H9 (cell line): ENCODE results near the gene FYN. TPM values are rescaled to one million over a fixed set of nuclear protein-coding genes. Genes with fewer than 3 reads are reported as not detected.

ENCODE experiments used
- DNase-seq: peaks from one replicate; pipeline ENCODE4 v3.0.0-alpha.2; 2017
- H2AFZ ChIP-seq: one replicate; pipeline ENCODE4 v1.6.1; 2013; ENCODE audit warnings: mild to moderate bottlenecking, low read length, control low read depth, moderate library complexity
- H2AK5ac ChIP-seq: 2 replicates; pipeline ENCODE4 v1.6.1; 2013; ENCODE audit warnings: low read length, control low read depth, mixed read lengths; ENCODE audit not compliant: insufficient read length
- H2BK120ac ChIP-seq: one replicate; pipeline ENCODE4 v1.6.1; 2013; ENCODE audit warnings: low read depth, mild to moderate bottlenecking, low read length, control low read depth, inconsistent platforms; ENCODE audit not compliant: poor library complexity, severe bottlenecking
- H2BK12ac ChIP-seq: 2 replicates; pipeline ENCODE4 v1.6.1; 2013; ENCODE audit warnings: low read length, control low read depth, mixed read lengths, low read depth; ENCODE audit not compliant: insufficient read length
- H2BK15ac ChIP-seq: 2 replicates; pipeline ENCODE4 v1.6.1; 2013; ENCODE audit warnings: low read depth, low read length, control low read depth
- H2BK20ac ChIP-seq: one replicate; pipeline ENCODE4 v1.6.1; 2013; ENCODE audit warnings: low read depth, mild to moderate bottlenecking, low read length, control low read depth, inconsistent platforms; ENCODE audit not compliant: poor library complexity, severe bottlenecking
- H2BK5ac ChIP-seq: 2 replicates; pipeline ENCODE4 v1.6.1; 2013; ENCODE audit warnings: low read length, control low read depth, mixed read lengths; ENCODE audit not compliant: insufficient read length
- H3K14ac ChIP-seq: 2 replicates; pipeline ENCODE4 v1.6.1; 2013; ENCODE audit warnings: low read length, control low read depth; ENCODE audit not compliant: insufficient read depth
- H3K18ac ChIP-seq: 2 replicates; pipeline ENCODE4 v1.6.1; 2013; ENCODE audit warnings: low read depth, mild to moderate bottlenecking, mixed read lengths, low read length, control low read depth; ENCODE audit not compliant: insufficient read length
- H3K23ac ChIP-seq: 2 replicates; pipeline ENCODE4 v1.6.1; 2013; ENCODE audit warnings: low read length, control low read depth, mixed read lengths, low read depth; ENCODE audit not compliant: insufficient read length
- H3K23me2 ChIP-seq: 2 replicates; pipeline ENCODE4 v1.6.1; 2013; ENCODE audit warnings: low read depth, mild to moderate bottlenecking, mixed read lengths, low read length, control low read depth; ENCODE audit not compliant: insufficient read length, poor library complexity, severe bottlenecking
- H3K27ac ChIP-seq: 2 replicates; pipeline ENCODE4 v1.5.1; 2013; ENCODE audit warnings: low read length, control low read depth, mixed read lengths, low read depth; ENCODE audit not compliant: insufficient read length
- H3K27me3 ChIP-seq: 2 replicates; pipeline ENCODE4 v1.6.1; 2013; ENCODE audit warnings: low read length, control low read depth, inconsistent platforms; ENCODE audit not compliant: insufficient read depth
- H3K4ac ChIP-seq: 2 replicates; pipeline ENCODE4 v1.6.1; 2013; ENCODE audit warnings: low read depth, mild to moderate bottlenecking, control low read depth, inconsistent platforms, low read length, moderate library complexity
- H3K4me1 ChIP-seq: 2 replicates; pipeline ENCODE4 v1.6.1; 2013; ENCODE audit warnings: low read length, control low read depth, inconsistent platforms; ENCODE audit not compliant: insufficient read depth
- H3K4me2 ChIP-seq: 2 replicates; pipeline ENCODE4 v1.6.1; 2013; ENCODE audit warnings: low read length, control low read depth, mixed read lengths; ENCODE audit not compliant: insufficient read length, insufficient read depth
- H3K56ac ChIP-seq: 2 replicates; pipeline ENCODE4 v1.6.1; 2013; ENCODE audit warnings: low read depth, mild to moderate bottlenecking, mixed read lengths, low read length, control low read depth; ENCODE audit not compliant: insufficient read length
- H3K79me1 ChIP-seq: 2 replicates; pipeline ENCODE4 v1.6.1; 2013; ENCODE audit warnings: low read depth, mild to moderate bottlenecking, moderate library complexity, low read length, control low read depth, inconsistent platforms; ENCODE audit not compliant: insufficient read depth, poor library complexity, severe bottlenecking
- H3K79me2 ChIP-seq: 2 replicates; pipeline ENCODE4 v1.6.1; 2013; ENCODE audit warnings: low read length, control low read depth, inconsistent platforms; ENCODE audit not compliant: insufficient read depth
- H3K9ac ChIP-seq: 2 replicates; pipeline ENCODE4 v1.6.1; 2013; ENCODE audit warnings: low read length, control low read depth, mixed read lengths; ENCODE audit not compliant: insufficient read length; ENCODE audit errors: extremely low read depth
- H3K9me3 ChIP-seq: one replicate; pipeline ENCODE4 v1.6.1; 2013; ENCODE audit warnings: low read depth, low read length, inconsistent platforms; ENCODE audit not compliant: control insufficient read depth
- H3T11ph ChIP-seq: one replicate; pipeline ENCODE4 v1.6.1; 2013; ENCODE audit warnings: mild to moderate bottlenecking, low read length, control low read depth, inconsistent platforms
- H4K20me1 ChIP-seq: one replicate; pipeline ENCODE4 v1.6.1; 2013; ENCODE audit not compliant: control insufficient read depth, insufficient read length, insufficient read depth
- H4K5ac ChIP-seq: 2 replicates; pipeline ENCODE4 v1.6.1; 2013; ENCODE audit warnings: low read depth, mild to moderate bottlenecking, mixed read lengths, low read length, control low read depth; ENCODE audit not compliant: insufficient read length
- H4K8ac ChIP-seq: replicated peaks from 2 replicates; pipeline ENCODE4 v1.6.1; 2013; ENCODE audit warnings: low read length, control low read depth, mixed read lengths, low read depth; ENCODE audit not compliant: insufficient read length
- H4K91ac ChIP-seq: 2 replicates; pipeline ENCODE4 v1.6.1; 2013; ENCODE audit warnings: low read depth, mild to moderate bottlenecking, moderate library complexity, mixed read lengths, low read length, control low read depth; ENCODE audit not compliant: insufficient read length
- H3K27ac Mint-ChIP-seq, 3 experiments: 2 replicates in 2 of 3; 3 replicates in 1 of 3; pipeline ENCODE4 v1.8.0; 2020 to 2021; ENCODE audit warnings: mixed read lengths in 3 of 3, mild to moderate bottlenecking in 1 of 3, moderate library complexity in 1 of 3
- H3K27me3 Mint-ChIP-seq: 2 replicates; pipeline ENCODE4 v1.8.0; 2021; ENCODE audit warnings: low read depth, mild to moderate bottlenecking, moderate library complexity, mixed read lengths
- H3K36me3 Mint-ChIP-seq, 3 experiments: 2 replicates in 2 of 3; 3 replicates in 1 of 3; pipeline ENCODE4 v1.8.0; 2020 to 2021; ENCODE audit warnings: low read depth in 3 of 3, mixed read lengths in 3 of 3; ENCODE audit not compliant: insufficient read depth in 1 of 3
- H3K4me1 Mint-ChIP-seq, 2 experiments: 2 replicates each; pipeline ENCODE4 v1.8.0; 2020; ENCODE audit warnings: mixed read lengths in 2 of 2
- H3K4me3 Mint-ChIP-seq, 2 experiments: 2 replicates in 1 of 2; 3 replicates in 1 of 2; pipeline ENCODE4 v1.8.0; 2020 to 2021; ENCODE audit warnings: mild to moderate bottlenecking in 2 of 2, mixed read lengths in 2 of 2, moderate library complexity in 1 of 2
- H3K9me3 Mint-ChIP-seq, 2 experiments: 2 replicates in 1 of 2; 3 replicates in 1 of 2; pipeline ENCODE4 v1.8.0; 2020; ENCODE audit warnings: mild to moderate bottlenecking in 2 of 2, mixed read lengths in 2 of 2, moderate library complexity in 1 of 2
- WGBS: extraction: QIAGEN DNeasy Blood & Tissue Kit; methylation state at CpG from one replicate; pipeline ENCODE4 v1.1.7; 2013; ENCODE audit warnings: missing lambda C conversion rate, low lambda C conversion rate, mixed read lengths; ENCODE audit not compliant: insufficient read length; ENCODE audit errors: extremely low coverage; 5-methylcytosine and 5-hydroxymethylcytosine counted together
- total RNA-seq: library from RNA; stranded (reverse); gene quantifications from 2 replicates; pipeline ENCODE4 v1.2.1, GENCODE V29; 2021
- TF ChIP-seq, protein P1 (sequence below): fragments of 200-600 bp; sonication (generic); conservative IDR thresholded peaks from 3 replicates; pipeline ENCODE4 v1.8.0; 2021; ENCODE audit warnings: antibody characterized with exemption, mild to moderate bottlenecking

Gene FYN
- total RNA-seq, 1 experiment from 2014 or later, result 64.8 TPM

DNA sequence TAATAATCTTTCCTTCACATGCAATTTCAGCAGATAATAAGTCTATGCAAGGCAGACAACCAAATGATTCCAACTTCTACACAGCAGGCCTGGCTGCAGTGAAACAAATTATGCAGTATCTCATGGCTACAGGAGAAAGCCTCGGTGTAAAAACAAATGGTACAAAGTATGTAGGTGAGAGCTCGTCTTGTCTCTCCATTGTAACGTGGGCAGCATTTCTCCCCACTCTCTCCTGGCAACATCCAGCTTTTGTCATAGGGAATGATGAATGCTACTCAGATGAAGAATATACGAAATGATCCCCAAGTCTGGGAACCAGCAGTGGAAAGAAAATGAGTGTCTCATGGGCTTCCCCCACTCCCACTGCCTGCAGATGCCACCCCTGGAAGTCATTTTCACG lies 32.4 kb downstream of the FYN start:
- Mint-ChIP-seq H3K4me3 (no peak overlapping the region), H3K36me3 (no peaks in the 10 kb centered on the region), H3K4me1 (peaks cover 23% of the 10 kb centered on the region in 2 experiments), H3K27me3 (no peaks in the 10 kb centered on the region), H3K27ac (no peak overlapping the region), H3K9me3 (no peaks in the 10 kb centered on the region)
- no peak overlapping the region for H3K23ac ChIP-seq
- no peaks in the 10 kb centered on the region for H3K27me3 ChIP-seq
- no peaks in the 10 kb centered on the region for H3K23me2 ChIP-seq
- peaks cover 22% of the 10 kb centered on the region for H3K4me1 ChIP-seq
- no peak overlapping the region for H2AK5ac ChIP-seq
- no peak overlapping the region for H4K5ac ChIP-seq
- H2BK5ac ChIP-seq, result no peak overlapping the region
- no peak overlapping the region for H3K18ac ChIP-seq
- no peaks in the 10 kb centered on the region for H4K20me1 ChIP-seq
- H2BK20ac ChIP-seq, result no peak overlapping the region
- H3K9ac ChIP-seq, result no peak overlapping the region
- H2BK120ac ChIP-seq, result no peak overlapping the region
- no CpG with 5 or more reads among the region's 5 CpGs for WGBS
- H3K56ac ChIP-seq, result no peak overlapping the region
- H2AFZ ChIP-seq, result no peak overlapping the region
- no peak overlapping the region for H4K91ac ChIP-seq
- no peak overlapping the region for H3K4ac ChIP-seq
- H3K4me2 ChIP-seq, result no peak overlapping the region
- no peak overlapping the region for H2BK15ac ChIP-seq
- no peak overlapping the region for H2BK12ac ChIP-seq
- no peaks in the 10 kb centered on the region for H3K9me3 ChIP-seq
- no peak overlapping the region for H3K14ac ChIP-seq
- no peak for DNase-seq
- no peak overlapping the region for H3T11ph ChIP-seq
- H3K79me2 ChIP-seq, result peaks cover 2% of the 10 kb centered on the region; the same call in 1 of the 2 replicates
- H4K8ac ChIP-seq, result no peak overlapping the region
- no peaks in the 10 kb centered on the region for H3K79me1 ChIP-seq
- TF ChIP-seq, protein P1, sequence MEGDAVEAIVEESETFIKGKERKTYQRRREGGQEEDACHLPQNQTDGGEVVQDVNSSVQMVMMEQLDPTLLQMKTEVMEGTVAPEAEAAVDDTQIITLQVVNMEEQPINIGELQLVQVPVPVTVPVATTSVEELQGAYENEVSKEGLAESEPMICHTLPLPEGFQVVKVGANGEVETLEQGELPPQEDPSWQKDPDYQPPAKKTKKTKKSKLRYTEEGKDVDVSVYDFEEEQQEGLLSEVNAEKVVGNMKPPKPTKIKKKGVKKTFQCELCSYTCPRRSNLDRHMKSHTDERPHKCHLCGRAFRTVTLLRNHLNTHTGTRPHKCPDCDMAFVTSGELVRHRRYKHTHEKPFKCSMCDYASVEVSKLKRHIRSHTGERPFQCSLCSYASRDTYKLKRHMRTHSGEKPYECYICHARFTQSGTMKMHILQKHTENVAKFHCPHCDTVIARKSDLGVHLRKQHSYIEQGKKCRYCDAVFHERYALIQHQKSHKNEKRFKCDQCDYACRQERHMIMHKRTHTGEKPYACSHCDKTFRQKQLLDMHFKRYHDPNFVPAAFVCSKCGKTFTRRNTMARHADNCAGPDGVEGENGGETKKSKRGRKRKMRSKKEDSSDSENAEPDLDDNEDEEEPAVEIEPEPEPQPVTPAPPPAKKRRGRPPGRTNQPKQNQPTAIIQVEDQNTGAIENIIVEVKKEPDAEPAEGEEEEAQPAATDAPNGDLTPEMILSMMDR, result no peak
- H3K27ac ChIP-seq, result no peak overlapping the region
